NCI-H2081 (cell line): ENCODE data around the gene ROM1.
"Not testable (repeated sequence)": the region's sequence is repeated elsewhere in the genome, so short reads cannot be mapped to it uniquely, and the experiment has no call there.

Experiments used
- DNase-seq, 2 experiments: peaks; one replicate each; lab custom pipeline; 2025; lab: John Stamatoyannopoulos, UW

The ROM1 gene

DNA sequence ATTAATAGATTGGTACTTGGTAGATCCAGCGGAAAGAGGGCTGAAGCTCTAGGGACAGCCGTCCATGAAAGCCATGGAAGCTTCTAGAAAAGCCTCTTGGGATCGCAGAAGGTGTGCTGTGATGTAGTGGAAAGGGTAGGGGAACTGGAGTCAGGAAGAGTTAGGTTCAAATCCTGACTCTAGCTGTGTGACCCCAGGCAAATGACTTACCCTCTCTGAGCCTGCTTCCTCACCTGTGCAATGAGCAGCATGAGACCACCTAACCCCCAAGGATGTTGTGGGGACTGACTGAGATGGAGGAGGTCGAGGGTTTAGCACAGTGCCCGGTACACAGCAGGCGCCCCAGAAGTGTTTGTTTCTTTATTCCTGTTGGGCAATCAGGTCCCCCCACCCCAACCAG lies 2.7 kb upstream of the ROM1 start:
- no peak for DNase-seq

- DNase-seq = no peak
Observed at GRCh38 chr11:62610814-62611704, 2.0 kb upstream of the ROM1 start.

DNA sequence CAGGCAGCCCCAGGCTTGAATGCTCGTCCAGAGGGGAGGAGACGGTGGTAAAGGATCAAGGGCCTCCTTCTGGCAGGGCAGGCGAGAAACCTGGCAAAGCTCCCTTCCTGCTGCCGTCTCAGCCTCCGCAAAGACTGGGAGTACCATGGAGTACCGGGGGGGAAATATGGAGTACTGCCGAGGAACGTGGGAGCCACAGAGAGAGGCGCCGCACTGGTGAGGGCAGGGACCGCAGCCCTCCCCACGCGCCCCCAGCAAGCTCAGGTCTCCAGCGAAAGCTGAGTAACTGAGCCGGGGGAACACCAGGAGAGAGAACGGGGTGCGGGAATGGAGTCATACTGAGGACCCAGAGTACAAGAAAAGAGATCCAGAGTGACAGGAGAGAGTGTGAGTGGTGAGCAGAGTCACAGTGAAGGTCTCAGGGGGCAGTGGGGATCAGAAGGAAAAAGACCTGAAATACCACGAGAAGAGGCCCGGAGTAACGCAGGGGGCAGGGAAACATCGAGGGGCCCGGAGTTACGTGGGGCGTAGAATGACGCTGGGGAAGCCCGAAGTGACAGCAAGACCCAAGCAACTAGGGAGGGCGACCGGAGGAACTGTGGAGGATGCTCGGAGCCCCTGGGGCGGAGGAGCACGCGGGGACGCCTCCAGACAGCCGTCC lies 1.2 kb upstream of the ROM1 start:
- peak in 1 of 2 experiments; percentile 43 for DNase-seq

DNA sequence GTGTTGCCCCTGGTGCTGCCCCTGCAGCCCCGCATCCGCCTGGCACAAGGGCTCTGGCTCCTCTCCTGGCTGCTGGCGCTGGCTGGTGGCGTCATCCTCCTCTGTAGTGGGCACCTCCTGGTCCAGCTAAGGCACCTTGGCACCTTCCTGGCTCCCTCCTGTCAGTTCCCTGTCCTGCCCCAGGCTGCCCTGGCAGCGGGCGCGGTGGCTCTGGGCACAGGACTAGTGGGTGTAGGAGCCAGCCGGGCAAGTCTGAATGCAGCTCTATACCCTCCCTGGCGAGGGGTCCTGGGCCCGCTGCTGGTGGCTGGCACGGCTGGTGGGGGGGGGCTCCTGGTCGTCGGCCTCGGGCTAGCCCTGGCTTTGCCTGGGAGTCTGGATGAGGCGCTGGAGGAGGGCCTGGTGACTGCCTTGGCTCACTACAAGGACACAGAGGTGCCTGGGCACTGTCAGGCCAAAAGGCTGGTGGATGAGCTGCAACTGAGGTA lies 278 bp downstream of the ROM1 start:
- no peak for DNase-seq

DNA sequence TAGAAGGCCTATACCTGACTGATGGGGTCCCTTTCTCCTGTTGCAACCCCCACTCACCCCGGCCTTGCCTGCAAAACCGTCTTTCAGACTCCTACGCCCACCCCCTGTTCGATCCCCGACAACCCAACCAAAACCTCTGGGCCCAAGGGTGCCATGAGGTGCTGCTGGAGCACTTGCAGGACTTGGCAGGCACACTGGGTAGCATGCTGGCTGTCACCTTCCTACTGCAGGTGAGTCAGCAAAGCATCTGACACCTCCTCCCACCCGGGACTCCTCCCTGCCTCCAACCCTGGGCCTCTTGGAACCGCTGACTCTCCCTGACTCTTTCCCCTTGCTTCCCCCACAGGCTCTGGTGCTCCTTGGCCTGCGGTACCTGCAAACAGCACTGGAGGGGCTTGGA lies 1.2 kb downstream of the ROM1 start:
- no peak for DNase-seq

- no peak for DNase-seq
Observed at GRCh38 chr11:62615521-62615920, 2.5 kb downstream of the ROM1 start.

DNA sequence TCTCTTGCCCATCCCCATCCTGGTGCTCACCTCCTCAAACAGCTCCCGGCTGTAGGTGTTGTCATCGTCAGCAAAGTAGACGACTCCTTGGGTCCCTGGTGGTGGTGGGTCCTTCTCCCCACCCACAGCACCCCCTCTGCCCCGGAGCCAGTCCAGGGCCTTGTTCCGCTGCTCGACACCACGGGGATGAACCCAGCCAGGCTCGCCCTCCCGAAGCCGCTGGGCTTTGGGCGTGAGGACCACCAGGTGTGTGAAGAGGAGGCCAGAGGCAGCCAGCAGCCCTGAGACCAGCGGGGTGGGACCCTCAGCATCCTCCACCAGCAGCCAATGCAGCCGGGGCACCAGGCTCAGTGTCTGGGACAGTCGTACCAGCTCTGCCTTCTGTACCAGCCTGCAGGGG lies 3.9 kb downstream of the ROM1 start:
- DNase-seq = not testable (repeated sequence)

DNA sequence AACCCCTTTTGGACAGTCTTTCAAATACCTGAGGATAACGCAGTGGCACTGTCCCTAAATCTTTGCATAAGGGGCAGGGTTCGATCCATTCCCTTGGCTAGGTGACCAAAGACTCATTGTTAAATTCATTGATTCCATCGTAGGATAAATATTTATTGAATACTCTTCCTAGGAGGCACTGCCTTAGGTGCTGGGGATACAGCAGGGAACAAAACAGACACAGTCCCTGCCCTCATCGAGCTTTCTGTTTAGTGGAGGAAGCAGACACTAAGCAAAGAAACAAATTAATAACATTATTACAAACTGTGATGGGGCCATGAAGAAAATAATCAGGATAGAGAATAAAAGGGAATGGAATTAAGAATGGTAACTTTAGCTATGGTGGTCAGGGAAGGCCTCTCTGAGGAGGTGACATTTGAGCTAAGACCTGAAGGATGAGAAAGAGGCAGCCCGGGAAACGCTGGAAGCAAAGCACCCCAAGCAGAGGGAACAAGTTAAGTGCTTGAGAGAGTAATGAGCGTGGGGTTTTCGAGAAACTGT lies 8.0 kb downstream of the ROM1 start:
- DNase-seq = no peak

- peak; percentile 97 to 99 for DNase-seq
Observed at GRCh38 chr11:62621567-62622470, 8.8 kb downstream of the ROM1 start, which contains the start of gene B3GAT3. Gene B3GAT3, minus strand, starts transcription at chr11:62621986. Its CDS starts 39 bp downstream, at chr11:62621947.

GRCh38 chr11:62622476-62623089 lies 9.5 kb downstream of the ROM1 start:
- no peak for DNase-seq

DNA sequence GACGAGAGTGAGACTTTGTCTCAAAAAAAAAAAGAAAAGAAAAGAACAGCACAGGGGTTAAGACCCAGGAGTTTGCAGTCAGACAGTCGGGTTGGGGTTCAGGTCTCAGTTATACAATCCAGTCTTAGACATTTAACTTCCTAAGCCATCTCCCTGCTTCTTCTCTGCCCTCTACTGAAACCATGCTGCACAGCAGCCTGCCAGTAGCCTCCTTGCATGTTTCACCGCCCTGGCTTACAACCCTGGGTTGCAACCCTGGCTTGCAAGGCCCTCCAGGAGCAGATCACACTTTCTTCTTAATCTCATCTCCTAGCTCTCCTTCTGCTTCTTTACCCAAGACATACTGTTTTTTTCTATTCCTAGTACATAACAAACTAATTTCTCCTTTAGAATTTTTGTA lies 14.7 kb downstream of the ROM1 start:
- DNase-seq = no peak

DNA sequence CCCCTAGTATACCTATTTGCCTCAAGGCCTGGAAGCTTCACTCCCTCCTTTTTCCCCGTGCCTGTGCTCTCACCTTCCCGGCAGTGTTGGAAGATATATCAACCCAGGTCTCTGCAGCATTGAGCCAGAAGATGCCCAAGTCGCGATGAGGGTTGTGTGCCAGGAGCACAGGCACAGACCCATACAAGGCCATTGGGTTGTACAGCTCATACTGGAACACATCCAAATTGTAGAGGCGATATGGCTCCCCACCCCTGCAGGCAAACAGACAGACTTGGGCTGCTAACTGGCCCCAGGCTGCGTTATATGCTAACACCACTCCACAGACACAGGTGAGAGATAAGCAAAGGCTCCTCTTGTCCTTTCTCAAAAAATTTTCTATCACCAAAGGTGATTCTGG lies 19.4 kb downstream of the ROM1 start:
- DNase-seq = no peak

GRCh38 chr11:62644220-62644619 lies 31.2 kb downstream of the ROM1 start:
- no peak for DNase-seq

- no peak for DNase-seq
Observed at GRCh38 chr11:62645671-62645945, 32.6 kb downstream of the ROM1 start.

GRCh38 chr11:62645946-62646824 lies 33.1 kb downstream of the ROM1 start, which contains the start of gene GANAB:
Gene GANAB, minus strand, starts transcription at chr11:62646613. Its CDS starts 14 bp downstream, at chr11:62646599.
- DNase-seq = peak; percentile 98 to 99

GRCh38 chr11:62646825-62647608 lies 34.0 kb downstream of the ROM1 start:
- DNase-seq = no peak

- no peak for DNase-seq
Observed at GRCh38 chr11:62647609-62648005, 34.5 kb downstream of the ROM1 start.

DNA sequence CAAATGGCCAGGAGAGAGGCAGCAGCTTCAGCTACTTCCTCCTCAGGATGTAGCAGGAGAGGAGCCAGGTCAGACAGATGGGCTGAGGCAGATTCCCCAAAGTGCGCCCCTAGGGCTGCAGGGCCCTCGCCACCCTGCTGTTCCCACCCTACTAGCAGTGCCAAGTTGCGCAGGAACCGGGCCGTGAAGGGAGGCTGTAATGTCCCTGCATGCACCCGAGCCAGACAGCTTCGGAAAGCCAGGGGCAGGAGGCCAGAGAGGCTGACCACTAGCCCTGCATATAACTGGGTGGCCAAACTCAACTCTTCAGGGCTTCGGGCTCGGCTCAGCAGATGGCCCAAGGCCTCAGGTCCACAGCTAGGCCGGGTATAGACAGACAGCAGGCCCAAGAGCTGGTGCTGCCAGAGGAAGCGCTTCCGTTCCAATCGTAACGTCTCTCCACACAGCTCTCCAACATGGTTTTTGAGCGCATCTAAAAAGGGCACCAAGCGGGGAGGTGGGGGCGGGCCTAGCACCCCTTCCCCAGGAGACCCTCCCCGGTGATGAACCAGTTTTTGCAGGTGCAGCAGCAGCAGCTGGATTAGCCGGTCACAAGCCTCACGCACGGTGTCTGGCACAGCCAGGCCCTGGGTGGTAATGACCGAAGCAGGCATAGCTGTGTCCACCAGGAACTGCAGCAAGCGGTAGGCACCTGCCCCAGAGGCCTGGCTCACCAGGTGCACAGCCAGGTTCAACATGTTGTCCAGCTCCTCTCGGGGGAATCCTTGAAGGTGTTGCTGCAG lies 35.3 kb downstream of the ROM1 start:
- DNase-seq = no peak

GRCh38 chr11:62648967-62649364 lies 35.9 kb downstream of the ROM1 start:
- no peak for DNase-seq
